Measurements from ENCODE around the gene AP1G1. TPM values are rescaled to one million over a fixed set of nuclear protein-coding genes. Genes with fewer than 3 reads are reported as not detected.
A peak's percentile ranks its signal among the peaks of the same experiment; 100 is the strongest.

AP1G1 gene
- total RNA-seq, 1 experiment from 2014 or later = 95.6 TPM

- peak; percentile 85 for DNase-seq (ENCODE audit: low spot score)
- intact Hi-C loops (cut with micrococcal nuclease; ENCODE audit: unreplicated experiment) = no loop called here
- Histone ChIP-seq H3K4me1 (ENCODE audit: insufficient read depth, low read length, poor library complexity, severe bottlenecking) (peaks cover 9% of the 10 kb centered on the region), H3K27me3 (replicated peaks; ENCODE audit: insufficient read depth, low read depth, low read length, poor library complexity) (no peaks in the 10 kb centered on the region), H3K4me3 (ENCODE audit: low read depth, low read length, poor library complexity, severe bottlenecking) (peak overlapping the region; percentile 92), H3K9me3 (ENCODE audit: low read depth, low read length, poor library complexity, severe bottlenecking) (no peaks in the 10 kb centered on the region), H3K27ac (ENCODE audit: low read depth, low read length, poor library complexity, severe bottlenecking) (peak overlapping the region; percentile 82), H3K36me3 (ENCODE audit: insufficient read depth, low read length, poor library complexity, severe bottlenecking) (no peaks in the 10 kb centered on the region)
- no TSS peak for BruUV-seq (replicated peaks)
- ChIA-PET CTCF (no interaction called here), POLR2A (ENCODE audit: low non-redundant PET) (no interaction called here)
- TF ChIP-seq, protein P1, sequence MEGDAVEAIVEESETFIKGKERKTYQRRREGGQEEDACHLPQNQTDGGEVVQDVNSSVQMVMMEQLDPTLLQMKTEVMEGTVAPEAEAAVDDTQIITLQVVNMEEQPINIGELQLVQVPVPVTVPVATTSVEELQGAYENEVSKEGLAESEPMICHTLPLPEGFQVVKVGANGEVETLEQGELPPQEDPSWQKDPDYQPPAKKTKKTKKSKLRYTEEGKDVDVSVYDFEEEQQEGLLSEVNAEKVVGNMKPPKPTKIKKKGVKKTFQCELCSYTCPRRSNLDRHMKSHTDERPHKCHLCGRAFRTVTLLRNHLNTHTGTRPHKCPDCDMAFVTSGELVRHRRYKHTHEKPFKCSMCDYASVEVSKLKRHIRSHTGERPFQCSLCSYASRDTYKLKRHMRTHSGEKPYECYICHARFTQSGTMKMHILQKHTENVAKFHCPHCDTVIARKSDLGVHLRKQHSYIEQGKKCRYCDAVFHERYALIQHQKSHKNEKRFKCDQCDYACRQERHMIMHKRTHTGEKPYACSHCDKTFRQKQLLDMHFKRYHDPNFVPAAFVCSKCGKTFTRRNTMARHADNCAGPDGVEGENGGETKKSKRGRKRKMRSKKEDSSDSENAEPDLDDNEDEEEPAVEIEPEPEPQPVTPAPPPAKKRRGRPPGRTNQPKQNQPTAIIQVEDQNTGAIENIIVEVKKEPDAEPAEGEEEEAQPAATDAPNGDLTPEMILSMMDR (conservative IDR thresholded peaks at IDR 0.05; ENCODE audit: low read depth, low read length) = no peak
- TF ChIP-seq EZH2 (IDR thresholded peaks at IDR 0.05; ENCODE audit: borderline replicate concordance, low read depth, low read length, poor library complexity, severe bottlenecking) = no peak
These were observed 84.9 kb downstream of the AP1G1 start for GRCh38 chr16:71723537-71724319.

DNA sequence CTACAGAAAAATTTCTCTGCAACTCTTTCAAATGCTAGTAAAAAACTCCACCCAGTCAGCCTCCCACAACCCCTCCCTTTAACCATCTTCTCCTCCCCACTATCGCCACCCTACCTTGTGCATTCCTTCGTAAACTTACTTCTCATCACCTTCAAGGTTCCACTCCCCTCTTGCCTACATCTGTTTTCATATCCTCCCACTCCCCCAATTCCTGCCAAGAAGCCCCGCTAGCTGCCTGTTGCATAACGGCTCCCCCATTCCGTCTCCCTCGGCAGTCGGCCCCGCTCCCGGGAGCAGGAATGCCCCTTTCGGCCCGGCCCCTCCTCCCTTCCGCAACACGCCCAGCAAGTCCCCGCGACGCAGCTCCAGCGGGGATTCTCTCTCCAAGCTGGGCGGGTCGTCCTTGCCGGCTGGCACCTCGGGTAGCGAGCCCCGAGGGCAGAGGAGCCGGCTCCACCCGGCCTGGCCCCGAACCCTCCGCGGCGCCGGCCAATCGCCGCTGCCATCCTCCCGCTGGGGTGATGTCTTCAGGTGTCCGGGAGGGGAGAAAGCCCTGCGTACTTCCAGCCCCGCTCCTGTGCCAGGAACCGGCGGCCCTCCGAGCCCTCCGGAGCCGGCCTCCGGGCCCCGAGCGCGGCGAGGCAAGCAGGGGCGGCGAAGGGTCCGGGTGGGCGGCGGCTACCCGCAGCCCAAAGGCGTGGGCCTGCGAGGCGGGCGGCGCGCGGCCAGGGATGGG is 85.7 kb downstream of the AP1G1 start:
- CTCF ChIA-PET = interaction anchor here (0.5 kb wide), 1 partner anchor 96 kb away, joined by 3 read pairs; no protein-coding TSS in a partner anchor
- H3K27ac ChIP-seq (ENCODE audit: low read depth, low read length, poor library complexity, severe bottlenecking) = peak overlapping the region; percentile 82
- peaks cover 9% of the 10 kb centered on the region for H3K4me1 ChIP-seq (ENCODE audit: insufficient read depth, low read length, poor library complexity, severe bottlenecking)
- DNase-seq (ENCODE audit: low spot score) = peak; percentile 91
- intact Hi-C loops (cut with micrococcal nuclease; ENCODE audit: unreplicated experiment) = no loop called here
- POLR2A ChIA-PET (ENCODE audit: low non-redundant PET) = no interaction called here
- H3K9me3 ChIP-seq (ENCODE audit: low read depth, low read length, poor library complexity, severe bottlenecking) = no peaks in the 10 kb centered on the region
- H3K27me3 ChIP-seq (replicated peaks; ENCODE audit: insufficient read depth, low read depth, low read length, poor library complexity) = no peaks in the 10 kb centered on the region
- peak overlapping the region; percentile 92 for H3K4me3 ChIP-seq (ENCODE audit: low read depth, low read length, poor library complexity, severe bottlenecking)
- no peak for TF ChIP-seq EZH2 (IDR thresholded peaks at IDR 0.05; ENCODE audit: borderline replicate concordance, low read depth, low read length, poor library complexity, severe bottlenecking)
- TF ChIP-seq, protein P1 (conservative IDR thresholded peaks at IDR 0.05; ENCODE audit: low read depth, low read length) = no peak
- no peaks in the 10 kb centered on the region for H3K36me3 ChIP-seq (ENCODE audit: insufficient read depth, low read length, poor library complexity, severe bottlenecking)
- no TSS peak for BruUV-seq (replicated peaks)

DNA sequence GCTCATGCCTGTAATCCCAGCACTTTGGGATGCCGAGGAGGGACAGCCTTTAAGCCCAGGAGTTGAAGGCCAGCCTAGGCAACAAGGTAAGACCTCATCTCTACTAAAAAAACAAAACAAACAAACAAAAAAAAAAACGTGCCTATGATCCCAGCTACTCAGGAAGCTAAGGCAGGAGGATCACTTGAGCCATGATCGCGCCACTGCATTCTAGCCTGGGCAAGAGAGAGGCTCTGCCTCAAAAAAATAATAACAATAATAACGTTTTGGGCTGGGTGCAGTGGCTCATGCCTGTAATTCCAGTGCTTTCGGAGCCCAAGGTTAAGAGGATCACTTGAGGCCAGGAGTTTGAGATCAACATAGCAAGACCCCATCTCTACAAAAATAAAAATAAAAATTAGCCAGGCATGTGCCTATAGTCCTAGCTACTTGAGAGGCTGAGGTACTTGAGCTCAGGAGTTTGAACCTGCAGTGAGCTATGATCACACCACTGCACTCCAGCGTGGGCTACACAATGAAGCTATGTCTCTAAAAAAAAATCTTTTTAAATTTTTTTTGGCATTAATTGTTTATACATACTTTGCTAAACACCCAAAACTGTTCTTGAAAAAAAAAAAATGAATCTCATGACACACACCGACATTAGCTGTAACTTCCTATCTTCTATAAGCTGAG is 87.4 kb downstream of the AP1G1 start:
- Histone ChIP-seq H3K4me1 (ENCODE audit: insufficient read depth, low read length, poor library complexity, severe bottlenecking) (peaks cover 9% of the 10 kb centered on the region), H3K27ac (ENCODE audit: low read depth, low read length, poor library complexity, severe bottlenecking) (no peak overlapping the region), H3K36me3 (ENCODE audit: insufficient read depth, low read length, poor library complexity, severe bottlenecking) (no peaks in the 10 kb centered on the region), H3K9me3 (ENCODE audit: low read depth, low read length, poor library complexity, severe bottlenecking) (no peaks in the 10 kb centered on the region), H3K27me3 (replicated peaks; ENCODE audit: insufficient read depth, low read depth, low read length, poor library complexity) (no peaks in the 10 kb centered on the region), H3K4me3 (ENCODE audit: low read depth, low read length, poor library complexity, severe bottlenecking) (no peak overlapping the region)
- no peak for TF ChIP-seq EZH2 (IDR thresholded peaks at IDR 0.05; ENCODE audit: borderline replicate concordance, low read depth, low read length, poor library complexity, severe bottlenecking)
- TF ChIP-seq, protein P1 (conservative IDR thresholded peaks at IDR 0.05; ENCODE audit: low read depth, low read length) = no peak
- ChIA-PET POLR2A (ENCODE audit: low non-redundant PET) (no interaction called here), CTCF (no interaction called here)
- intact Hi-C loops (cut with micrococcal nuclease; ENCODE audit: unreplicated experiment) = no loop called here
- BruUV-seq (replicated peaks) = no TSS peak
- DNase-seq (ENCODE audit: low spot score) = no peak

Data from A673 (cell line).